Keratinocyte (primary cell): ENCODE data around the gene NPTXR. TPM values are rescaled to one million over a fixed set of nuclear protein-coding genes. Genes with fewer than 3 reads are reported as not detected.

Source experiments
- DNase-seq: peaks from one replicate; pipeline ENCODE4 v3.0.0-alpha.2; 2011; ENCODE audit warnings: low read depth, missing footprints, low spot score
- FAIRE-seq: peaks from 2 replicates; lab custom pipeline; 2011; peaks lifted over from hg19 to GRCh38; lab: Jason Lieb, UNC
- H2AFZ ChIP-seq: 2 replicates; pipeline ENCODE4 v1.6.0; 2012; ENCODE audit warnings: low read length, control low read depth, inconsistent platforms; ENCODE audit not compliant: control insufficient read depth
- H3K27ac ChIP-seq: 2 replicates; pipeline ENCODE4 v1.5.1; 2011; ENCODE audit warnings: low read length; ENCODE audit not compliant: control insufficient read depth, insufficient read depth
- H3K27me3 ChIP-seq: 3 replicates; pipeline ENCODE4 v1.6.0; 2011; ENCODE audit warnings: low read length; ENCODE audit not compliant: control insufficient read depth, insufficient read depth; ENCODE audit errors: extremely low read depth
- H3K36me3 ChIP-seq, 2 experiments: 2 replicates in 1 of 2; 3 replicates in 1 of 2; pipeline ENCODE4 v1.5.1; 2011; ENCODE audit warnings: low read length in 2 of 2, mild to moderate bottlenecking in 1 of 2; ENCODE audit not compliant: control insufficient read depth in 2 of 2, insufficient read depth in 2 of 2; ENCODE audit errors: extremely low read depth in 1 of 2
- H3K4me1 ChIP-seq: 3 replicates; pipeline ENCODE4 v1.5.1; 2011; ENCODE audit warnings: low read length; ENCODE audit not compliant: control insufficient read depth, insufficient read depth; ENCODE audit errors: extremely low read depth
- H3K4me2 ChIP-seq: 3 replicates; pipeline ENCODE4 v1.6.0; 2011; ENCODE audit warnings: low read depth, low read length; ENCODE audit not compliant: control insufficient read depth, insufficient read depth; ENCODE audit errors: extremely low read depth
- H3K4me3 ChIP-seq, 3 experiments: fragments of 200-600 bp in 1 of 3; sonication (generic) in 1 of 3; 2 replicates in 2 of 3; 3 replicates in 1 of 3; pipeline ENCODE4 v1.5.1; 2011 to 2016; ENCODE audit warnings: low read length in 3 of 3, mild to moderate bottlenecking in 3 of 3, control low read depth in 2 of 3, inconsistent platforms in 1 of 3, low read depth in 1 of 3, mixed read lengths in 1 of 3, mixed run types in 1 of 3, moderate library complexity in 1 of 3; ENCODE audit not compliant: control insufficient read depth in 2 of 3, insufficient read depth in 2 of 3; ENCODE audit errors: extremely low read depth in 1 of 3
- H3K79me2 ChIP-seq: 2 replicates; pipeline ENCODE4 v1.6.0; 2012; ENCODE audit warnings: low read length; ENCODE audit not compliant: control insufficient read depth, insufficient read depth
- H3K9ac ChIP-seq: 3 replicates; pipeline ENCODE4 v1.6.0; 2011; ENCODE audit warnings: low read length; ENCODE audit not compliant: control insufficient read depth, insufficient read depth; ENCODE audit errors: extremely low read depth
- H3K9me1 ChIP-seq: 3 replicates; pipeline ENCODE4 v1.6.0; 2011; ENCODE audit warnings: low read length; ENCODE audit not compliant: control insufficient read depth, insufficient read depth; ENCODE audit errors: extremely low read depth
- H3K9me3 ChIP-seq: 2 replicates; pipeline ENCODE4 v1.5.1; 2012; ENCODE audit warnings: low read depth, low read length; ENCODE audit not compliant: control insufficient read depth
- H4K20me1 ChIP-seq: 3 replicates; pipeline ENCODE4 v1.6.0; 2011; ENCODE audit warnings: low read length; ENCODE audit not compliant: control insufficient read depth, insufficient read depth; ENCODE audit errors: extremely low read depth
- CTCF ChIP-seq, 3 experiments: IDR thresholded peaks in 1 of 3; conservative IDR thresholded peaks in 1 of 3; optimal IDR thresholded peaks in 1 of 3; 2 replicates in 2 of 3; 3 replicates in 1 of 3; pipeline versions ENCODE3 to v1.5.1; 2011; ENCODE audit warnings: low read length in 3 of 3, mild to moderate bottlenecking in 3 of 3, moderate library complexity in 2 of 3, control low read depth in 1 of 3, inconsistent platforms in 1 of 3; ENCODE audit not compliant: insufficient read depth in 2 of 3; ENCODE audit errors: extremely low read depth in 1 of 3
- EZH2 ChIP-seq: IDR thresholded peaks from one replicate; pipeline ENCODE4 v1.6.1; 2012; ENCODE audit warnings: inconsistent platforms, mild to moderate bottlenecking, low read length, moderate library complexity
- dilution Hi-C: fragments of 300-500 bp; cut with MboI; formaldehyde crosslinking; loops from one replicate; pipeline ENCODE4 v1.7.0; 2020; ENCODE audit warnings: low sequenced_read_pairs; ENCODE audit not compliant: extremely low pct_ligation_motif_present
- polyA plus RNA-seq, 5 experiments: library from polyadenylated mRNA; depleted of rRNA in 3 of 5; stranded (reverse) in 3 of 5; stranded (forward) in 1 of 5; unstranded in 1 of 5; fragments of >200 nt; gene quantifications; 1 replicate in 1 of 5; 2 replicates in 3 of 5; 3 replicates in 1 of 5; pipeline versions ENCODE4 v1.2.1 to v1.2.3, GENCODE V29; 2011 to 2012; ENCODE audit warnings: missing spikeins in 2 of 5, low read depth in 1 of 5, low replicate concordance in 1 of 5

The NPTXR gene
- polyA plus RNA-seq, 1 donor (not counting 4 experiments of a cell fraction or from before 2014, with no cell fraction given), result 0.03 TPM

GRCh38 chr22:38860283-38861169, 16.7 kb upstream of the NPTXR start:
- Histone ChIP-seq H3K36me3 (no peaks in the 10 kb centered on the region), H3K9me1 (no peaks in the 10 kb centered on the region), H3K9ac (no peak overlapping the region), H3K4me2 (no peak overlapping the region), H3K9me3 (no peaks in the 10 kb centered on the region), H4K20me1 (no peaks in the 10 kb centered on the region), H3K27ac (no peak overlapping the region), H3K27me3 (no peaks in the 10 kb centered on the region), H3K4me3 (no peak overlapping the region), H3K79me2 (no peaks in the 10 kb centered on the region), H3K4me1 (peaks cover 8% of the 10 kb centered on the region), H2AFZ (no peak overlapping the region)
- no peak for FAIRE-seq
- dilution Hi-C loops, result no loop called here
- DNase-seq, result no peak
- TF ChIP-seq CTCF (optimal IDR thresholded peaks at IDR 0.05 in 1 of 3, IDR thresholded peaks at IDR 0.05 in 1 of 3, conservative IDR thresholded peaks at IDR 0.05 in 1 of 3; ENCODE audit: extremely low read depth in 1 of 3, insufficient read depth in 2 of 3, low read length in 3 of 3) (no peak), EZH2 (no peak)

GRCh38 chr22:38859581-38860282, 15.9 kb upstream of the NPTXR start:
- Histone ChIP-seq H3K9ac (no peak overlapping the region), H3K36me3 (no peaks in the 10 kb centered on the region), H3K4me2 (no peak overlapping the region), H3K4me3 (no peak overlapping the region), H3K27me3 (no peaks in the 10 kb centered on the region), H3K4me1 (peaks cover 6% of the 10 kb centered on the region), H3K9me3 (no peaks in the 10 kb centered on the region), H3K79me2 (no peaks in the 10 kb centered on the region), H4K20me1 (no peaks in the 10 kb centered on the region), H3K27ac (no peak overlapping the region), H2AFZ (no peak overlapping the region), H3K9me1 (no peaks in the 10 kb centered on the region)
- FAIRE-seq (no peak), DNase-seq (no peak)
- dilution Hi-C loops, result no loop called here
- no peak for TF ChIP-seq EZH2
- TF ChIP-seq CTCF (optimal IDR thresholded peaks at IDR 0.05 in 1 of 3, IDR thresholded peaks at IDR 0.05 in 1 of 3, conservative IDR thresholded peaks at IDR 0.05 in 1 of 3; ENCODE audit: extremely low read depth in 1 of 3, insufficient read depth in 2 of 3, low read length in 3 of 3), result no peak
